Heart left ventricle (tissue), 16 donors: ENCODE results near the gene HELZ2. TPM values are rescaled to one million over a fixed set of nuclear protein-coding genes. Genes with fewer than 3 reads are reported as not detected.

Source experiments
- ATAC-seq, 4 donors: fragments of 200-7000 bp; cut with Tn5 transposase; one replicate each; pipeline ENCODE4 v1.9.1; 2020 to 2022; ENCODE audit warnings: moderate library complexity in 4 of 4, mild to moderate bottlenecking in 3 of 4, moderate number of reproducible peaks in 1 of 4
- DNase-seq, 5 donors: peaks; one replicate each; pipeline ENCODE4 v3.0.0-alpha.2; 2020
- H3K27ac ChIP-seq, 12 donors: fragments of 200-600 bp; sonication (generic) in 4 of 12; one replicate each; pipeline versions ENCODE4 v1.5.0 to v1.8.0; 2016 to 2022; ENCODE audit warnings: mild to moderate bottlenecking in 2 of 12
- H3K27me3 ChIP-seq, 9 donors: fragments of 200-600 bp; sonication (generic) in 2 of 9; one replicate each; pipeline versions ENCODE4 v1.5.1 to v1.8.0; 2016 to 2022; ENCODE audit warnings: mild to moderate bottlenecking in 3 of 9
- H3K36me3 ChIP-seq, 9 donors: fragments of 200-600 bp; sonication (generic) in 2 of 9; one replicate each; pipeline versions ENCODE4 v1.5.0 to v1.8.0; 2018 to 2022; ENCODE audit warnings: mild to moderate bottlenecking in 2 of 9
- H3K4me1 ChIP-seq, 12 donors: fragments of 200-600 bp; sonication (generic) in 4 of 12; one replicate each; pipeline versions ENCODE4 v1.5.0 to v1.8.0; 2016 to 2022; ENCODE audit warnings: mild to moderate bottlenecking in 3 of 12
- H3K4me3 ChIP-seq, 12 donors: fragments of 200-600 bp; sonication (generic) in 4 of 12; one replicate each; pipeline versions ENCODE4 v1.5.0 to v1.8.0; 2017 to 2022; ENCODE audit warnings: mild to moderate bottlenecking in 9 of 12, moderate library complexity in 4 of 12
- H3K9me3 ChIP-seq, 12 donors: fragments of 200-600 bp; sonication (generic) in 4 of 12; one replicate each; pipeline versions ENCODE4 v1.5.0 to v1.8.0; 2016 to 2022; ENCODE audit warnings: mild to moderate bottlenecking in 1 of 12
- CTCF ChIP-seq, 12 donors: fragments of 200-600 bp; sonication (generic) in 4 of 12; IDR thresholded peaks; one replicate each; pipeline versions ENCODE4 v1.5.0 to v1.8.0; 2018 to 2022; ENCODE audit warnings: antibody characterized with exemption in 12 of 12, mild to moderate bottlenecking in 5 of 12
- POLR2A ChIP-seq, 2 donors: fragments of 450-650 bp; IDR thresholded peaks; one replicate each; pipeline ENCODE4 v1.6.1; 2017; ENCODE audit warnings: antibody characterized with exemption in 2 of 2, mild to moderate bottlenecking in 2 of 2, moderate library complexity in 2 of 2
- WGBS, 4 donors: extraction: QIAGEN DNeasy Blood & Tissue Kit in 2 of 4; methylation state at CpG; one replicate each; pipeline versions ENCODE4 v1.1.5 to v1.1.7; 2013 to 2018; 5-methylcytosine and 5-hydroxymethylcytosine counted together
- intact Hi-C, 10 donors: fragments of 100-400 bp; cut with DNase I; formaldehyde crosslinking; loops; one replicate each; pipeline versions ENCODE4 v1.11.1 to v1.14.2; 2022
- polyA plus RNA-seq, 2 donors: library from polyadenylated mRNA; stranded (reverse); fragments of 200-250 nt; gene quantifications; one replicate each; pipeline ENCODE4 v1.2.3, GENCODE V29; 2013
- total RNA-seq, 9 donors: library from RNA; depleted of rRNA in 2 of 9; stranded (reverse); fragments of >200 nt in 2 of 9; fragmentation: NEBNext Ultra II Directional in 3 of 9; extraction: Animal tissue kit (Norgen Biotek cat#: 25700) in 3 of 9; gene quantifications; one replicate each; pipeline versions ENCODE4 v1.1.0 to v1.2.4, GENCODE V29; 2016 to 2023
- donor health status: ischemic (EF 13 %, LVEDD 7.1; RV severe dilation, severe dysfunction).
- donor health status: healthy with polysubstance abuse.
- donor health status: DM: no; HTN: yes; CAD: no.
- donor health status: DM: no; HTN: no; CAD: no.
- donor health status: ischemic (EF 25% LVEDD 6.9; RV normal size, moderate dysfunction).
- donor health status: ischemic (EF 25% LVEDD 5.7; RV mildly dilated, moderate dysfunction).
- donor health status: healthy.
- donor health status: DM: yes; HTN: yes; CAD: no.
- donor health status: ischemic (EF 35%, LVEDD 5.7; RV mildly dilated, moderate dysfunction).
- donor health status: nonischemic (EF 11% LVEDD 7.7; RV severe dilation, severe dysfunction).
- donor health status: DM: yes; HTN: yes; CAD: no.
- donor health status: PGD.
- donor health status: ischemic (EF 29% LVEDD 5.4; RV normal size, mild dysfunction).
- donor health status: nonischemic (EF 23%, LVEDD 6.1; RV moderate dilation, normal function).

Gene HELZ2
- total and polyA plus RNA-seq, 11 donors, result 7.2 to 34.6 (median 20.2) TPM

DNA sequence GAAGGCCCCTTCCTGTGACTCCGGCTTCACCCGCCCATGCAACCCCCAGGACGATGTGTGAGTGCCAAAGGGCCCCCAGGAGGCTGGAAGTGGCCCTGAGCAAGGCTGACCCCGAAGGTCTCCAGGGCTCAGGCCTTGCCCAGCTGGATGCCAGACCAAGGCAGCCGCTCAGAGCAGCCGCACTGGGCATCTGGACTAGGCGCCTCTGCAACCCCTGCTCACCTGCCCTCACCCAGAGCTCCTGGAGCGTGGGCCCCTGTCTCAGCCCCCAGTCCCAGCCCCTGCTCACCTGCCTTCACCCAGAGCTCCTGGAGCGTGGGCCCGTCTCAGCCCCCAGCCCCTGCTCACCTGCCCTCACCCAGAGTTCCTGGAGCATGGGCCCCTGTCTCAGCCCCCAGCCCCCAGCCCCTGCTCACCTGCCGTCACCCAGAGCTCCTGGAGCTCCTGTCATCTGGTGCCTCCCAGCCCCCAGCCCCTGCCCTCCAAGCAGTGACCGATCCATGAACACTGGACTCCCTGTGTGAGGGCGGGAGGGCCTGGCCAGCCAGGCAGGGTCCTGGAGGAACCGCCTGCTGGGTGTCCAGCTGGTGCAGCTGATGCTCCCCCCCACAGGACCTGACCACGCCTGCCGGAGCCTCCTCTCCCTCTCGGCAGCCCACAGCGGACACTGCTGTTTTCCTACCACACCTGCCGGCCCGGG is 27.6 kb downstream of the HELZ2 start:
- Histone ChIP-seq H3K4me1 (no peaks in the 10 kb centered on the region), H3K27me3 (peaks cover 0 to 27% (median 17%) of the 10 kb centered on the region in 9 donors), H3K4me3 (no peak overlapping the region), H3K27ac (no peak overlapping the region), H3K36me3 (no peaks in the 10 kb centered on the region), H3K9me3 (no peaks in the 10 kb centered on the region)
- DNase-seq (no peak), ATAC-seq (no peak)
- TF ChIP-seq CTCF (IDR thresholded peaks at IDR 0.05) (no peak), POLR2A (IDR thresholded peaks at IDR 0.05) (no peak)
- 71 to 83% (median 76%) methylated on average over 17 to 20 of the region's 20 CpGs for WGBS, 4 donors
- intact Hi-C loops, result loop anchor here in 2 of 10 donors (10.0 kb wide), 2 partner anchors 68 to 318 kb away; partner anchors contain the start of genes ABHD16B (in 1 of the 2) and TPD52L2 (in 1 of the 2)

DNA sequence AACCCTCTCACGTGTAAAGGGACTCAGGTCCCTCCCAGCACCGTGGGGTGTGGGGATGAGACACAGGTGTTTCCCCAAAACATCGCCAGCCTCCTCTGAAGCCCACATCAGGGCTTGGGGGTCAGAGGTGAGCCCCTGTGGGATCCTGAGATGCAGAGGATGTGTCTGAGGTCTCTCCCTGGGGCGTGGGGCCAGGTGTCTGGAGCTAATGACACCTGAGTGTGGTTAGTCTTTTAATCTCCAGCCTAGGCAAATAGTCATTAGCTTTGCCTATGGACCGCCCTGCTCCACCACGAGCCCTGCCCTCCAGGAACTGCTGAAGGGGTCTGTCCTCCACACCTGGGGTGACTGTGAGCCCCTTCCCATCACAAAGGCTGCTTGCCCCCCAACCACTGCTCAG is 28.2 kb downstream of the HELZ2 start:
- TF ChIP-seq POLR2A (IDR thresholded peaks at IDR 0.05) (no peak), CTCF (IDR thresholded peaks at IDR 0.05) (no peak)
- H3K36me3 ChIP-seq, result no peaks in the 10 kb centered on the region
- H3K4me1 ChIP-seq, result no peaks in the 10 kb centered on the region
- no peak overlapping the region for H3K4me3 ChIP-seq
- WGBS, 4 donors, result 61 to 68% (median 63%) methylated on average over 5 to 6 of the region's 6 CpGs
- intact Hi-C loops, result loop anchor here in 2 of 10 donors (10.0 kb wide), 2 partner anchors 69 to 319 kb away; partner anchors contain the start of genes ABHD16B (in 1 of the 2) and TPD52L2 (in 1 of the 2)
- peaks cover 0 to 27% (median 17%) of the 10 kb centered on the region in 9 donors for H3K27me3 ChIP-seq
- no peak overlapping the region for H3K27ac ChIP-seq
- H3K9me3 ChIP-seq, result no peaks in the 10 kb centered on the region
- no peak for ATAC-seq
- no peak for DNase-seq

GRCh38 chr20:63544958-63545516 is 29.0 kb downstream of the HELZ2 start:
- Histone ChIP-seq H3K4me3 (no peak overlapping the region), H3K9me3 (no peaks in the 10 kb centered on the region), H3K27me3 (peaks cover 0 to 27% (median 15%) of the 10 kb centered on the region in 9 donors), H3K27ac (no peak overlapping the region), H3K4me1 (no peaks in the 10 kb centered on the region), H3K36me3 (no peaks in the 10 kb centered on the region)
- intact Hi-C loops, result loop anchor here in 2 of 10 donors (10.0 kb wide), 2 partner anchors 70 to 320 kb away; partner anchors contain the start of genes ABHD16B (in 1 of the 2) and TPD52L2 (in 1 of the 2)
- no peak for ATAC-seq
- 69 to 74% (median 74%) methylated on average over 7 to 19 of the region's 19 CpGs for WGBS, 4 donors
- no peak for TF ChIP-seq CTCF (IDR thresholded peaks at IDR 0.05)
- TF ChIP-seq POLR2A (IDR thresholded peaks at IDR 0.05), result no peak
- DNase-seq, result no peak

- Histone ChIP-seq H3K27ac (no peak overlapping the region), H3K27me3 (peaks cover 0 to 27% (median 13%) of the 10 kb centered on the region in 9 donors), H3K9me3 (no peaks in the 10 kb centered on the region), H3K4me1 (no peaks in the 10 kb centered on the region), H3K36me3 (no peaks in the 10 kb centered on the region), H3K4me3 (no peak overlapping the region)
- DNase-seq (no peak), ATAC-seq (no peak)
- no peak for TF ChIP-seq POLR2A (IDR thresholded peaks at IDR 0.05)
- TF ChIP-seq CTCF (IDR thresholded peaks at IDR 0.05), result no peak
- intact Hi-C loops, result loop anchor here in 2 of 10 donors (10.0 kb wide), 2 partner anchors 70 to 320 kb away; partner anchors contain the start of genes ABHD16B (in 1 of the 2) and TPD52L2 (in 1 of the 2)
- 58 to 79% (median 74%) methylated on average over 8 to 27 of the region's 27 CpGs for WGBS, 4 donors
Observed at GRCh38 chr20:63544241-63544957, 29.6 kb downstream of the HELZ2 start.
